IMR-90 (cell line): ENCODE measurements around the gene SIGLEC12. TPM values are rescaled to one million over a fixed set of nuclear protein-coding genes. Genes with fewer than 3 reads are reported as not detected.

Source experiments
- ATAC-seq: fragments of 200-7000 bp; cut with Tn5 transposase; 2 replicates; pipeline ENCODE4 v1.9.1; 2020; ENCODE audit warnings: low read depth, mild to moderate bottlenecking, moderate library complexity
- BruUV-seq: library from RNA; stranded (reverse); fragments of 400-500 nt; replicated peaks from 2 replicates; lab custom pipeline; 2021; lab: Mats Ljungman, UMichigan
- CTCF ChIA-PET: fragments of 300-600 bp; formaldehyde crosslinking; extraction: SDS; loops from one replicate; lab custom pipeline; 2021; ENCODE audit warnings: antibody characterized with exemption; lab: Yijun Ruan, JAX
- POLR2A ChIA-PET: fragments of 300-600 bp; sonication (Branson Sonifier 250); formaldehyde crosslinking; loops from one replicate; lab custom pipeline; 2022; ENCODE audit warnings: antibody characterized with exemption; ENCODE audit not compliant: unreplicated experiment; lab: Charles Lee
- DNase-seq: peaks from one replicate; pipeline ENCODE4 v3.0.0; 2013
- H2AFZ ChIP-seq: replicated peaks from 2 replicates; pipeline ENCODE3; 2013; ENCODE audit warnings: low read length, mild to moderate bottlenecking; ENCODE audit not compliant: poor library complexity
- H2AK5ac ChIP-seq: 2 replicates; pipeline ENCODE4 v1.6.1; 2013; ENCODE audit warnings: low read depth, low read length, inconsistent platforms
- H2AK9ac ChIP-seq: replicated peaks from 2 replicates; pipeline ENCODE3; 2013; ENCODE audit warnings: mild to moderate bottlenecking, low read depth, low read length, moderate library complexity; ENCODE audit not compliant: poor library complexity
- H2BK120ac ChIP-seq: 2 replicates; pipeline ENCODE4 v1.6.1; 2013; ENCODE audit warnings: low read depth, low read length, inconsistent platforms
- H2BK15ac ChIP-seq: 3 replicates; pipeline ENCODE4 v1.6.1; 2013; ENCODE audit warnings: low read depth, low read length, inconsistent platforms
- H2BK20ac ChIP-seq: 2 replicates; pipeline ENCODE4 v1.6.1; 2013; ENCODE audit warnings: low read depth, mild to moderate bottlenecking, inconsistent platforms, low read length, moderate library complexity
- H2BK5ac ChIP-seq: 2 replicates; pipeline ENCODE4 v1.6.1; 2013; ENCODE audit warnings: mild to moderate bottlenecking, low read depth, low read length, inconsistent platforms; ENCODE audit not compliant: poor library complexity, severe bottlenecking
- H3K14ac ChIP-seq: replicated peaks from 2 replicates; pipeline ENCODE4 v1.6.1; 2013; ENCODE audit warnings: low read depth, low read length, inconsistent platforms
- H3K18ac ChIP-seq: 2 replicates; pipeline ENCODE4 v1.6.1; 2013; ENCODE audit warnings: low read depth, low read length, control low read depth
- H3K23ac ChIP-seq: 2 replicates; pipeline ENCODE4 v1.6.1; 2013; ENCODE audit warnings: low read depth, low read length, inconsistent platforms
- H3K27ac ChIP-seq: 2 replicates; pipeline ENCODE4 v1.5.1; 2013; ENCODE audit warnings: mild to moderate bottlenecking, control low read depth, low read length; ENCODE audit not compliant: insufficient read depth
- H3K27me3 ChIP-seq: 2 replicates; pipeline ENCODE4 v1.6.1; 2013; ENCODE audit warnings: low read length; ENCODE audit not compliant: control insufficient read depth, insufficient read depth
- H3K36me3 ChIP-seq: 2 replicates; pipeline ENCODE4 v1.6.1; 2013; ENCODE audit warnings: low read length, mixed read lengths; ENCODE audit not compliant: control insufficient read depth, insufficient read depth
- H3K4ac ChIP-seq: 2 replicates; pipeline ENCODE4 v1.6.1; 2013; ENCODE audit warnings: low read depth, low read length, inconsistent platforms
- H3K4me1 ChIP-seq: 2 replicates; pipeline ENCODE4 v1.6.1; 2013; ENCODE audit warnings: low read length, mixed read lengths; ENCODE audit not compliant: control insufficient read depth, insufficient read depth
- H3K4me2 ChIP-seq: 2 replicates; pipeline ENCODE4 v1.6.1; 2013; ENCODE audit warnings: low read depth, mild to moderate bottlenecking, control low read depth, low read length, moderate library complexity
- H3K4me3 ChIP-seq: 2 replicates; pipeline ENCODE4 v1.5.1; 2013; ENCODE audit warnings: low read depth, mild to moderate bottlenecking, control low read depth, low read length, moderate library complexity; ENCODE audit not compliant: insufficient read depth
- H3K56ac ChIP-seq: 2 replicates; pipeline ENCODE4 v1.6.1; 2013; ENCODE audit warnings: low read length, inconsistent platforms; ENCODE audit not compliant: insufficient read depth; ENCODE audit errors: extremely low read depth
- H3K79me1 ChIP-seq, 2 experiments: 2 replicates each; pipeline ENCODE4 v1.6.1; 2013; ENCODE audit warnings: low read length in 2 of 2, inconsistent platforms in 1 of 2, low read depth in 1 of 2
- H3K9ac ChIP-seq: 2 replicates; pipeline ENCODE4 v1.6.1; 2013; ENCODE audit warnings: low read depth, low read length, control low read depth
- H3K9me1 ChIP-seq: 2 replicates; pipeline ENCODE4 v1.6.1; 2013; ENCODE audit warnings: low read length, inconsistent platforms; ENCODE audit not compliant: insufficient read depth
- H3K9me3 ChIP-seq: 2 replicates; pipeline ENCODE4 v1.6.1; 2013; ENCODE audit warnings: low read length; ENCODE audit not compliant: control insufficient read depth, insufficient read depth
- H4K20me1 ChIP-seq: 2 replicates; pipeline ENCODE4 v1.6.1; 2013; ENCODE audit warnings: low read length, inconsistent platforms; ENCODE audit not compliant: insufficient read depth
- H4K5ac ChIP-seq: 2 replicates; pipeline ENCODE4 v1.6.1; 2013; ENCODE audit warnings: mild to moderate bottlenecking, low read depth, low read length, control low read depth
- H4K8ac ChIP-seq, 2 experiments: 2 replicates each; pipeline ENCODE4 v1.6.1; 2013; ENCODE audit warnings: low read depth in 2 of 2, low read length in 2 of 2, control low read depth in 1 of 2, inconsistent platforms in 1 of 2
- H4K91ac ChIP-seq: 2 replicates; pipeline ENCODE4 v1.6.1; 2013; ENCODE audit warnings: low read depth, low read length, inconsistent platforms; ENCODE audit not compliant: insufficient read depth
- BHLHE40 ChIP-seq: fragments of 150-350 bp; IDR thresholded peaks from 2 replicates; pipeline ENCODE4 v1.6.1; 2016; ENCODE audit warnings: mild to moderate bottlenecking, low read depth, low read length
- CEBPB ChIP-seq: IDR thresholded peaks from 2 replicates; pipeline ENCODE4 v1.6.1; 2012; ENCODE audit warnings: low read depth, low read length, improper control_type of control experiment
- CHD1 ChIP-seq: IDR thresholded peaks from 2 replicates; pipeline ENCODE4 v1.6.1; 2012; ENCODE audit warnings: low read depth, low read length, improper control_type of control experiment
- CTCF ChIP-seq: conservative IDR thresholded peaks from 2 replicates; pipeline ENCODE4 v1.5.1; 2012; ENCODE audit warnings: mild to moderate bottlenecking, low read depth, low read length, improper control_type of control experiment
- ELK1 ChIP-seq: fragments of 150-350 bp; IDR thresholded peaks from 2 replicates; pipeline ENCODE4 v1.6.1; 2016; ENCODE audit warnings: low read depth, mild to moderate bottlenecking, low read length, moderate library complexity, borderline replicate concordance
- FOS ChIP-seq: fragments of 150-350 bp; IDR thresholded peaks from 2 replicates; pipeline ENCODE4 v1.6.1; 2016; ENCODE audit warnings: low read depth, low read length
- MAFK ChIP-seq: IDR thresholded peaks from 2 replicates; pipeline ENCODE4 v1.6.1; 2012; ENCODE audit warnings: low read depth, low read length, improper control_type of control experiment
- MAZ ChIP-seq: IDR thresholded peaks from 2 replicates; pipeline ENCODE4 v1.6.1; 2012; ENCODE audit warnings: low read depth, mild to moderate bottlenecking, low read length, improper control_type of control experiment, moderate library complexity, borderline replicate concordance
- MXI1 ChIP-seq: IDR thresholded peaks from 2 replicates; pipeline ENCODE4 v1.6.1; 2012; ENCODE audit warnings: low read depth, mild to moderate bottlenecking, low read length, moderate library complexity, borderline replicate concordance
- NFE2L2 ChIP-seq: fragments of 150-350 bp; IDR thresholded peaks from 2 replicates; pipeline ENCODE4 v1.6.1; 2016; ENCODE audit warnings: low read depth, mild to moderate bottlenecking, low read length
- POLR2A ChIP-seq: IDR thresholded peaks from 2 replicates; pipeline ENCODE4 v1.6.1; 2012; ENCODE audit warnings: mild to moderate bottlenecking, low read depth, low read length
- RAD21 ChIP-seq: IDR thresholded peaks from 2 replicates; pipeline ENCODE4 v1.6.1; 2012; ENCODE audit warnings: low read length, improper control_type of control experiment
- RCOR1 ChIP-seq: IDR thresholded peaks from 2 replicates; pipeline ENCODE4 v1.6.1; 2012; ENCODE audit warnings: mild to moderate bottlenecking, low read length, improper control_type of control experiment; ENCODE audit not compliant: insufficient replicate concordance
- RFX5 ChIP-seq: IDR thresholded peaks from 2 replicates; pipeline ENCODE4 v1.8.0; 2012; ENCODE audit warnings: low read depth, mild to moderate bottlenecking, low read length, moderate library complexity
- USF2 ChIP-seq: fragments of 150-350 bp; IDR thresholded peaks from 2 replicates; pipeline ENCODE4 v1.6.1; 2017; ENCODE audit warnings: mild to moderate bottlenecking, antibody characterized with exemption, low read length, low read depth
- WGBS, 2 experiments: methylation state at CpG; one replicate each; pipeline versions ENCODE4 v1.1.5 to v1.1.7; 2013; ENCODE audit warnings: missing lambda C conversion rate in 2 of 2; ENCODE audit not compliant: insufficient read length in 1 of 2; ENCODE audit errors: extremely low coverage in 2 of 2; 5-methylcytosine and 5-hydroxymethylcytosine counted together
- dilution Hi-C: fragments of 300-500 bp; cut with HindIII; formaldehyde crosslinking; loops from one replicate; pipeline ENCODE4 v1.14.3; 2018; ENCODE audit warnings: low sequenced_read_pairs; ENCODE audit not compliant: unreplicated experiment
- in situ Hi-C: fragments of 300-500 bp; cut with MboI; formaldehyde crosslinking; loops from 3 replicates; pipeline ENCODE4 v1.14.3; 2019; ENCODE audit warnings: low sequenced_read_pairs, inconsistent platforms, mixed read lengths
- intact Hi-C: fragments of 100-400 bp; cut with micrococcal nuclease; formaldehyde crosslinking; loops from 2 replicates; pipeline ENCODE4 v1.10.0; 2022
- polyA plus RNA-seq, 3 experiments: library from polyadenylated mRNA; depleted of rRNA; stranded (reverse); fragments of >200 nt; gene quantifications; 2 replicates each; pipeline ENCODE4 v1.2.3, GENCODE V29; 2012; ENCODE audit warnings: low replicate concordance in 1 of 3
- total RNA-seq: library from RNA; depleted of rRNA; stranded (reverse); fragments of >200 nt; gene quantifications from 2 replicates; pipeline ENCODE4 v1.2.3, GENCODE V29; 2012

The SIGLEC12 gene
- total and polyA plus RNA-seq, 2 of the 4 experiments (the other 2 are of a cell fraction) = not detected

- Histone ChIP-seq H3K4me2 (no peak overlapping the region), H3K9ac (no peak overlapping the region), H3K79me1 (no peaks in the 10 kb centered on the region), H4K5ac (no peak overlapping the region), H3K36me3 (no peaks in the 10 kb centered on the region), H2BK20ac (no peak overlapping the region), H3K23ac (no peak overlapping the region), H3K27ac (no peak overlapping the region), H2AK5ac (no peak overlapping the region), H2BK5ac (no peak overlapping the region), H3K9me1 (no peaks in the 10 kb centered on the region), H3K4me3 (no peak overlapping the region), H4K20me1 (no peaks in the 10 kb centered on the region), H3K4me1 (no peaks in the 10 kb centered on the region), H4K8ac (no peak overlapping the region), H3K14ac (no peak overlapping the region), H3K27me3 (no peaks in the 10 kb centered on the region), H2AFZ (no peak overlapping the region), H4K91ac (no peak overlapping the region), H2BK15ac (no peak overlapping the region), H2BK120ac (no peak overlapping the region), H2AK9ac (no peak overlapping the region), H3K9me3 (peaks cover 7% of the 10 kb centered on the region), H3K4ac (no peak overlapping the region), H3K18ac (no peak overlapping the region), H3K56ac (no peak overlapping the region)
- dilution Hi-C loops (no loop called here), intact Hi-C loops (no loop called here), in situ Hi-C loops (no loop called here)
- 20% methylated on average over 4 of the region's 14 CpGs; no CpG with 5 or more reads in 1 of the 2 experiments for WGBS, 2 experiments
- no peak for DNase-seq
- TF ChIP-seq CHD1 (no peak), ELK1 (no peak), NFE2L2 (no peak), MXI1 (no peak), RCOR1 (no peak), FOS (no peak), RAD21 (no peak), RFX5 (no peak), CTCF (no peak), MAZ (no peak), USF2 (no peak), BHLHE40 (no peak), MAFK (no peak), POLR2A (no peak), CEBPB (no peak)
- ATAC-seq = no peak
- BruUV-seq = no TSS peak
- ChIA-PET POLR2A (no interaction called here), CTCF (interaction anchor here (0.6 kb wide), 1 partner anchor 15 kb away, joined by 3 read pairs; no protein-coding TSS in a partner anchor)
Measured at GRCh38 chr19:51490676-51491075, 10.9 kb downstream of the SIGLEC12 start.
